Aorta (tissue), 5 donors: ENCODE results near the gene CLCN3. TPM values are rescaled to one million over a fixed set of nuclear protein-coding genes. Genes with fewer than 3 reads are reported as not detected.
A peak's percentile ranks its signal among the peaks of the same experiment; 100 is the strongest.
"Not testable (repeated sequence)": the region's sequence is repeated elsewhere in the genome, so short reads cannot be mapped to it uniquely, and the experiment has no call there.

ENCODE experiments used
- ATAC-seq: fragments of 200-7000 bp; cut with Tn5 transposase; one replicate; pipeline ENCODE4 v1.9.1; 2022; ENCODE audit warnings: moderate library complexity; ENCODE audit not compliant: low FRiP score
- DNase-seq, 2 donors: peaks; one replicate each; pipeline ENCODE4 v3.0.0-alpha.2; 2020
- H3K27ac ChIP-seq, 2 donors: one replicate each; pipeline ENCODE4 v1.5.1; 2013; ENCODE audit warnings: low read length in 2 of 2, mild to moderate bottlenecking in 2 of 2, moderate library complexity in 2 of 2, control low read depth in 1 of 2, inconsistent platforms in 1 of 2, low read depth in 1 of 2
- H3K27me3 ChIP-seq, 2 donors: one replicate each; pipeline ENCODE4 v1.6.1; 2013; ENCODE audit warnings: control low read depth in 1 of 2, low read length in 1 of 2, mild to moderate bottlenecking in 1 of 2, moderate library complexity in 1 of 2; ENCODE audit not compliant: insufficient read depth in 2 of 2, control insufficient read depth in 1 of 2
- H3K36me3 ChIP-seq, 2 donors: one replicate each; pipeline ENCODE4 v1.6.1; 2013; ENCODE audit warnings: control low read depth in 1 of 2, low read length in 1 of 2, mild to moderate bottlenecking in 1 of 2; ENCODE audit not compliant: insufficient read depth in 2 of 2, control insufficient read depth in 1 of 2
- H3K4me1 ChIP-seq, 2 donors: one replicate each; pipeline ENCODE4 v1.6.1; 2013; ENCODE audit warnings: low read length in 2 of 2, control low read depth in 1 of 2, mild to moderate bottlenecking in 1 of 2, moderate library complexity in 1 of 2; ENCODE audit not compliant: insufficient read depth in 2 of 2, control insufficient read depth in 1 of 2
- H3K4me3 ChIP-seq, 2 donors: one replicate each; pipeline ENCODE4 v1.5.1; 2013; ENCODE audit warnings: low read length in 2 of 2, control low read depth in 1 of 2, mild to moderate bottlenecking in 1 of 2
- H3K9me3 ChIP-seq: one replicate; pipeline ENCODE4 v1.6.1; 2013; ENCODE audit warnings: mild to moderate bottlenecking, low read length; ENCODE audit not compliant: control insufficient read depth
- WGBS, 2 donors: extraction: QIAGEN DNeasy Blood & Tissue Kit; methylation state at CpG; one replicate each; pipeline ENCODE4 v1.1.7; 2013; 5-methylcytosine and 5-hydroxymethylcytosine counted together
- intact Hi-C, 2 donors: fragments of 100-400 bp; cut with DNase I; formaldehyde crosslinking; loops; one replicate each; pipeline versions ENCODE4 v1.14.2 to v1.15.0; 2022
- polyA plus RNA-seq, 2 donors: library from polyadenylated mRNA; stranded (reverse); fragments of 200-250 nt; gene quantifications; one replicate each; pipeline ENCODE4 v1.2.3, GENCODE V29; 2013
- total RNA-seq, 2 donors: library from RNA; stranded (reverse); fragmentation: NEBNext Ultra II Directional; extraction: Animal tissue kit (Norgen Biotek cat#: 25700); gene quantifications; one replicate each; pipeline ENCODE4 v1.2.1, GENCODE V29; 2021
- donor health status: healthy with polysubstance abuse.
- donor health status: Bipolar disorder and iron deficiency.
- donor health status: DM: no; HTN: no; CAD: no.
- donor health status: DM: no; HTN: no; CAD: no.
- donor health status: DM: yes; HTN: yes; CAD: no.

The CLCN3 gene
- total and polyA plus RNA-seq, 4 donors: 4.9 to 29.1 (median 12.3) TPM

GRCh38 chr4:169678951-169679591, 58.7 kb downstream of the CLCN3 start:
- H3K9me3 ChIP-seq, H3K4me1 ChIP-seq, H3K36me3 ChIP-seq, ATAC-seq, DNase-seq, H3K27ac ChIP-seq, H3K27me3 ChIP-seq, H3K4me3 ChIP-seq, intact Hi-C loops: not testable (repeated sequence)
- WGBS, 2 donors: 96 to 97% methylated on average over 44 to 47 of the region's 47 CpGs

- WGBS, 2 donors: 95% methylated on average over 4 of the region's 4 CpGs
- intact Hi-C loops: no loop called here
- Histone ChIP-seq H3K36me3 (peaks cover 0 to 1% of the 10 kb centered on the region in 2 donors), H3K4me3 (no peak overlapping the region), H3K27me3 (no peaks in the 10 kb centered on the region), H3K27ac (no peak overlapping the region), H3K9me3 (no peaks in the 10 kb centered on the region), H3K4me1 (no peaks in the 10 kb centered on the region)
- DNase-seq (no peak), ATAC-seq (no peak)
Measured at GRCh38 chr4:169682372-169683047, 62.1 kb downstream of the CLCN3 start.

- Histone ChIP-seq H3K27me3 (no peaks in the 10 kb centered on the region), H3K9me3 (no peaks in the 10 kb centered on the region), H3K4me1 (no peaks in the 10 kb centered on the region), H3K27ac (no peak overlapping the region), H3K36me3 (peaks cover 2 to 8% of the 10 kb centered on the region in 2 donors), H3K4me3 (no peak overlapping the region)
- DNase-seq: no peak
- 98 to 100% methylated on average over 1 of the region's 1 CpG for WGBS, 2 donors
- intact Hi-C loops: no loop called here
- ATAC-seq: no peak
Measured at GRCh38 chr4:169689681-169690080, 69.3 kb downstream of the CLCN3 start.

- 84 to 95% methylated on average over 5 of the region's 5 CpGs for WGBS, 2 donors
- no peaks in the 10 kb centered on the region for H3K4me1 ChIP-seq
- no peak overlapping the region for H3K27ac ChIP-seq
- H3K9me3 ChIP-seq: no peaks in the 10 kb centered on the region
- ATAC-seq: no peak
- no peak overlapping the region for H3K4me3 ChIP-seq
- no peaks in the 10 kb centered on the region for H3K27me3 ChIP-seq
- H3K36me3 ChIP-seq: peaks cover 2 to 8% of the 10 kb centered on the region in 2 donors
- DNase-seq: no peak
- intact Hi-C loops: no loop called here
Measured at GRCh38 chr4:169690787-169691186, 70.4 kb downstream of the CLCN3 start.

GRCh38 chr4:169698331-169698730, 78.0 kb downstream of the CLCN3 start:
- Histone ChIP-seq H3K27me3 (no peaks in the 10 kb centered on the region), H3K9me3 (no peaks in the 10 kb centered on the region), H3K36me3 (peaks cover 0 to 8% of the 10 kb centered on the region in 2 donors), H3K4me3 (no peak overlapping the region), H3K4me1 (no peaks in the 10 kb centered on the region), H3K27ac (no peak overlapping the region)
- no peak for ATAC-seq
- intact Hi-C loops: no loop called here
- 95 to 97% methylated on average over 5 of the region's 5 CpGs for WGBS, 2 donors
- DNase-seq: no peak

GRCh38 chr4:169707958-169708643, 87.7 kb downstream of the CLCN3 start:
- intact Hi-C loops: loop anchor here in 1 of 2 donors (5.0 kb wide), 1 partner anchor 86 kb away; the partner anchor contains the start of gene CLCN3
- H3K4me3 ChIP-seq: no peak overlapping the region
- H3K36me3 ChIP-seq: peaks cover 0 to 5% of the 10 kb centered on the region in 2 donors
- peak; percentile 48 for ATAC-seq
- WGBS, 2 donors: 5 to 6% methylated on average over 2 of the region's 2 CpGs
- DNase-seq: no peak
- H3K27me3 ChIP-seq: no peaks in the 10 kb centered on the region
- peak overlapping the region in 1 of 2 donors; percentile 71 for H3K27ac ChIP-seq
- H3K9me3 ChIP-seq: no peaks in the 10 kb centered on the region
- H3K4me1 ChIP-seq: no peaks in the 10 kb centered on the region

- Histone ChIP-seq H3K36me3 (peaks cover 0 to 1% of the 10 kb centered on the region in 2 donors), H3K27ac (no peak overlapping the region), H3K4me1 (no peaks in the 10 kb centered on the region), H3K27me3 (no peaks in the 10 kb centered on the region), H3K4me3 (no peak overlapping the region), H3K9me3 (no peaks in the 10 kb centered on the region)
- no peak for DNase-seq
- WGBS, 2 donors: 66 to 70% methylated on average over 2 of the region's 2 CpGs
- intact Hi-C loops: no loop called here
- ATAC-seq: no peak
Measured at GRCh38 chr4:169715826-169716225, 95.4 kb downstream of the CLCN3 start.

GRCh38 chr4:169716677-169717076, 96.3 kb downstream of the CLCN3 start:
- ATAC-seq: no peak
- 48 to 52% methylated on average over 1 of the region's 1 CpG for WGBS, 2 donors
- H3K4me3 ChIP-seq: no peak overlapping the region
- intact Hi-C loops: no loop called here
- H3K4me1 ChIP-seq: no peaks in the 10 kb centered on the region
- no peaks in the 10 kb centered on the region for H3K27me3 ChIP-seq
- peaks cover 0 to 1% of the 10 kb centered on the region in 2 donors for H3K36me3 ChIP-seq
- DNase-seq: no peak
- no peaks in the 10 kb centered on the region for H3K9me3 ChIP-seq
- no peak overlapping the region for H3K27ac ChIP-seq
